Stimulated activated CD4-positive, alpha-beta T cell treated with anti-CD3 and anti-CD28 coated beads, Interleukin-12 subunit alpha, Interleukin-12 subunit beta, amount 100 ng/mL, for 48 hours (primary cell): ENCODE data around the gene LRRK1.
A peak's percentile ranks its signal among the peaks of the same experiment; 100 is the strongest.

Source experiments
- DNase-seq, 3 donors: peaks; one replicate each; pipeline ENCODE4 v3.0.0-alpha.2; 2020; ENCODE audit warnings: low read depth in 2 of 3, low spot score in 1 of 3

The LRRK1 gene

GRCh38 chr15:101003706-101004105 lies 84.5 kb downstream of the LRRK1 start:
- DNase-seq, result no peak

- no peak for DNase-seq
Measured at GRCh38 chr15:101004500-101004899, 85.3 kb downstream of the LRRK1 start.

- no peak for DNase-seq
Measured at GRCh38 chr15:101004986-101005747, 86.0 kb downstream of the LRRK1 start.

- peak; percentile 54 to 74 (median 69) for DNase-seq
Measured at GRCh38 chr15:101006931-101007691, 88.0 kb downstream of the LRRK1 start.

GRCh38 chr15:101008158-101009139 lies 89.3 kb downstream of the LRRK1 start:
- peak; percentile 74 to 92 (median 78) for DNase-seq

GRCh38 chr15:101009176-101009575 lies 90.0 kb downstream of the LRRK1 start:
- no peak for DNase-seq

GRCh38 chr15:101010781-101011180 lies 91.6 kb downstream of the LRRK1 start:
- DNase-seq, result no peak

- no peak for DNase-seq
Measured at GRCh38 chr15:101012326-101013200, 93.4 kb downstream of the LRRK1 start.

- DNase-seq, result no peak
Measured at GRCh38 chr15:101013201-101013550, 94.0 kb downstream of the LRRK1 start.

- DNase-seq, result no peak
Measured at GRCh38 chr15:101013769-101014675, 94.9 kb downstream of the LRRK1 start.

- peak; percentile 45 to 71 (median 64) for DNase-seq
Measured at GRCh38 chr15:101014921-101015841, 96.0 kb downstream of the LRRK1 start.

GRCh38 chr15:101016581-101016980 lies 97.4 kb downstream of the LRRK1 start:
- DNase-seq, result no peak

GRCh38 chr15:101017093-101017754 lies 98.1 kb downstream of the LRRK1 start:
- DNase-seq, result no peak

- DNase-seq, result no peak
Measured at GRCh38 chr15:101018016-101018415, 98.9 kb downstream of the LRRK1 start.

- no peak for DNase-seq
Measured at GRCh38 chr15:101018450-101018849, 99.3 kb downstream of the LRRK1 start.

GRCh38 chr15:101019366-101019896 lies 100.3 kb downstream of the LRRK1 start:
- no peak for DNase-seq

- DNase-seq, result no peak
Measured at GRCh38 chr15:101020451-101020850, 101.3 kb downstream of the LRRK1 start.
